HG03045 (cell line): ENCODE results near the gene HES2.
"Not testable (repeated sequence)": the region's sequence is repeated elsewhere in the genome, so short reads cannot be mapped to it uniquely, and the experiment has no call there.

Experiments used
- ATAC-seq: cut with Tn5 transposase; IDR thresholded peaks from one replicate; pipeline ENCODE4 v1.9.1; 2021; ENCODE audit warnings: mild to moderate bottlenecking, moderate library complexity; ENCODE audit not compliant: unreplicated experiment

Gene HES2

GRCh38 chr1:6391951-6392808 lies 27.5 kb downstream of the HES2 start:
- ATAC-seq, result no peak

GRCh38 chr1:6389971-6390370 lies 29.7 kb downstream of the HES2 start:
- ATAC-seq, result no peak

GRCh38 chr1:6386371-6386949 lies 33.3 kb downstream of the HES2 start:
- ATAC-seq, result no peak

- ATAC-seq, result no peak
Measured at GRCh38 chr1:6385488-6386191, 34.1 kb downstream of the HES2 start.

- no peak for ATAC-seq
Measured at GRCh38 chr1:6384962-6385361, 34.8 kb downstream of the HES2 start.

- no peak for ATAC-seq
Measured at GRCh38 chr1:6384135-6384534, 35.6 kb downstream of the HES2 start.

GRCh38 chr1:6380037-6380436 lies 39.7 kb downstream of the HES2 start:
- no peak for ATAC-seq

GRCh38 chr1:6378096-6378746 lies 41.5 kb downstream of the HES2 start:
- no peak for ATAC-seq

- ATAC-seq, result no peak
Measured at GRCh38 chr1:6373961-6374720, 45.6 kb downstream of the HES2 start.

GRCh38 chr1:6372236-6372635 lies 47.5 kb downstream of the HES2 start:
- not testable (repeated sequence) for ATAC-seq

- no peak for ATAC-seq
Measured at GRCh38 chr1:6370006-6370405, 49.7 kb downstream of the HES2 start.

- ATAC-seq, result no peak
Measured at GRCh38 chr1:6367381-6368012, 52.2 kb downstream of the HES2 start.

- no peak for ATAC-seq
Measured at GRCh38 chr1:6365047-6365446, 54.7 kb downstream of the HES2 start.

- ATAC-seq, result not testable (repeated sequence)
Measured at GRCh38 chr1:6363085-6363884, 56.4 kb downstream of the HES2 start.
